H9 (cell line): Measurements from ENCODE around the gene WWC2. TPM values are rescaled to one million over a fixed set of nuclear protein-coding genes. Genes with fewer than 3 reads are reported as not detected.

Source experiments
- DNase-seq: peaks from one replicate; pipeline ENCODE4 v3.0.0-alpha.2; 2017
- H2AFZ ChIP-seq: one replicate; pipeline ENCODE4 v1.6.1; 2013; ENCODE audit warnings: mild to moderate bottlenecking, low read length, control low read depth, moderate library complexity
- H2AK5ac ChIP-seq: 2 replicates; pipeline ENCODE4 v1.6.1; 2013; ENCODE audit warnings: low read length, control low read depth, mixed read lengths; ENCODE audit not compliant: insufficient read length
- H2BK120ac ChIP-seq: one replicate; pipeline ENCODE4 v1.6.1; 2013; ENCODE audit warnings: low read depth, mild to moderate bottlenecking, low read length, control low read depth, inconsistent platforms; ENCODE audit not compliant: poor library complexity, severe bottlenecking
- H2BK12ac ChIP-seq: 2 replicates; pipeline ENCODE4 v1.6.1; 2013; ENCODE audit warnings: low read length, control low read depth, mixed read lengths, low read depth; ENCODE audit not compliant: insufficient read length
- H2BK15ac ChIP-seq: 2 replicates; pipeline ENCODE4 v1.6.1; 2013; ENCODE audit warnings: low read depth, low read length, control low read depth
- H2BK20ac ChIP-seq: one replicate; pipeline ENCODE4 v1.6.1; 2013; ENCODE audit warnings: low read depth, mild to moderate bottlenecking, low read length, control low read depth, inconsistent platforms; ENCODE audit not compliant: poor library complexity, severe bottlenecking
- H2BK5ac ChIP-seq: 2 replicates; pipeline ENCODE4 v1.6.1; 2013; ENCODE audit warnings: low read length, control low read depth, mixed read lengths; ENCODE audit not compliant: insufficient read length
- H3K14ac ChIP-seq: 2 replicates; pipeline ENCODE4 v1.6.1; 2013; ENCODE audit warnings: low read length, control low read depth; ENCODE audit not compliant: insufficient read depth
- H3K18ac ChIP-seq: 2 replicates; pipeline ENCODE4 v1.6.1; 2013; ENCODE audit warnings: low read depth, mild to moderate bottlenecking, mixed read lengths, low read length, control low read depth; ENCODE audit not compliant: insufficient read length
- H3K23ac ChIP-seq: 2 replicates; pipeline ENCODE4 v1.6.1; 2013; ENCODE audit warnings: low read length, control low read depth, mixed read lengths, low read depth; ENCODE audit not compliant: insufficient read length
- H3K23me2 ChIP-seq: 2 replicates; pipeline ENCODE4 v1.6.1; 2013; ENCODE audit warnings: low read depth, mild to moderate bottlenecking, mixed read lengths, low read length, control low read depth; ENCODE audit not compliant: insufficient read length, poor library complexity, severe bottlenecking
- H3K27ac ChIP-seq: 2 replicates; pipeline ENCODE4 v1.5.1; 2013; ENCODE audit warnings: low read length, control low read depth, mixed read lengths, low read depth; ENCODE audit not compliant: insufficient read length
- H3K27me3 ChIP-seq: 2 replicates; pipeline ENCODE4 v1.6.1; 2013; ENCODE audit warnings: low read length, control low read depth, inconsistent platforms; ENCODE audit not compliant: insufficient read depth
- H3K4ac ChIP-seq: 2 replicates; pipeline ENCODE4 v1.6.1; 2013; ENCODE audit warnings: low read depth, mild to moderate bottlenecking, control low read depth, inconsistent platforms, low read length, moderate library complexity
- H3K4me1 ChIP-seq: 2 replicates; pipeline ENCODE4 v1.6.1; 2013; ENCODE audit warnings: low read length, control low read depth, inconsistent platforms; ENCODE audit not compliant: insufficient read depth
- H3K4me2 ChIP-seq: 2 replicates; pipeline ENCODE4 v1.6.1; 2013; ENCODE audit warnings: low read length, control low read depth, mixed read lengths; ENCODE audit not compliant: insufficient read length, insufficient read depth
- H3K56ac ChIP-seq: 2 replicates; pipeline ENCODE4 v1.6.1; 2013; ENCODE audit warnings: low read depth, mild to moderate bottlenecking, mixed read lengths, low read length, control low read depth; ENCODE audit not compliant: insufficient read length
- H3K79me1 ChIP-seq: 2 replicates; pipeline ENCODE4 v1.6.1; 2013; ENCODE audit warnings: low read depth, mild to moderate bottlenecking, moderate library complexity, low read length, control low read depth, inconsistent platforms; ENCODE audit not compliant: insufficient read depth, poor library complexity, severe bottlenecking
- H3K79me2 ChIP-seq: 2 replicates; pipeline ENCODE4 v1.6.1; 2013; ENCODE audit warnings: low read length, control low read depth, inconsistent platforms; ENCODE audit not compliant: insufficient read depth
- H3K9ac ChIP-seq: 2 replicates; pipeline ENCODE4 v1.6.1; 2013; ENCODE audit warnings: low read length, control low read depth, mixed read lengths; ENCODE audit not compliant: insufficient read length; ENCODE audit errors: extremely low read depth
- H3K9me3 ChIP-seq: one replicate; pipeline ENCODE4 v1.6.1; 2013; ENCODE audit warnings: low read depth, low read length, inconsistent platforms; ENCODE audit not compliant: control insufficient read depth
- H3T11ph ChIP-seq: one replicate; pipeline ENCODE4 v1.6.1; 2013; ENCODE audit warnings: mild to moderate bottlenecking, low read length, control low read depth, inconsistent platforms
- H4K20me1 ChIP-seq: one replicate; pipeline ENCODE4 v1.6.1; 2013; ENCODE audit not compliant: control insufficient read depth, insufficient read length, insufficient read depth
- H4K5ac ChIP-seq: 2 replicates; pipeline ENCODE4 v1.6.1; 2013; ENCODE audit warnings: low read depth, mild to moderate bottlenecking, mixed read lengths, low read length, control low read depth; ENCODE audit not compliant: insufficient read length
- H4K8ac ChIP-seq: replicated peaks from 2 replicates; pipeline ENCODE4 v1.6.1; 2013; ENCODE audit warnings: low read length, control low read depth, mixed read lengths, low read depth; ENCODE audit not compliant: insufficient read length
- H4K91ac ChIP-seq: 2 replicates; pipeline ENCODE4 v1.6.1; 2013; ENCODE audit warnings: low read depth, mild to moderate bottlenecking, moderate library complexity, mixed read lengths, low read length, control low read depth; ENCODE audit not compliant: insufficient read length
- H3K27ac Mint-ChIP-seq, 3 experiments: 2 replicates in 2 of 3; 3 replicates in 1 of 3; pipeline ENCODE4 v1.8.0; 2020 to 2021; ENCODE audit warnings: mixed read lengths in 3 of 3, mild to moderate bottlenecking in 1 of 3, moderate library complexity in 1 of 3
- H3K27me3 Mint-ChIP-seq: 2 replicates; pipeline ENCODE4 v1.8.0; 2021; ENCODE audit warnings: low read depth, mild to moderate bottlenecking, moderate library complexity, mixed read lengths
- H3K36me3 Mint-ChIP-seq, 3 experiments: 2 replicates in 2 of 3; 3 replicates in 1 of 3; pipeline ENCODE4 v1.8.0; 2020 to 2021; ENCODE audit warnings: low read depth in 3 of 3, mixed read lengths in 3 of 3; ENCODE audit not compliant: insufficient read depth in 1 of 3
- H3K4me1 Mint-ChIP-seq, 2 experiments: 2 replicates each; pipeline ENCODE4 v1.8.0; 2020; ENCODE audit warnings: mixed read lengths in 2 of 2
- H3K4me3 Mint-ChIP-seq, 2 experiments: 2 replicates in 1 of 2; 3 replicates in 1 of 2; pipeline ENCODE4 v1.8.0; 2020 to 2021; ENCODE audit warnings: mild to moderate bottlenecking in 2 of 2, mixed read lengths in 2 of 2, moderate library complexity in 1 of 2
- H3K9me3 Mint-ChIP-seq, 2 experiments: 2 replicates in 1 of 2; 3 replicates in 1 of 2; pipeline ENCODE4 v1.8.0; 2020; ENCODE audit warnings: mild to moderate bottlenecking in 2 of 2, mixed read lengths in 2 of 2, moderate library complexity in 1 of 2
- CTCF ChIP-seq: fragments of 200-600 bp; sonication (generic); conservative IDR thresholded peaks from 3 replicates; pipeline ENCODE4 v1.8.0; 2021; ENCODE audit warnings: antibody characterized with exemption, mild to moderate bottlenecking
- WGBS: extraction: QIAGEN DNeasy Blood & Tissue Kit; methylation state at CpG from one replicate; pipeline ENCODE4 v1.1.7; 2013; ENCODE audit warnings: missing lambda C conversion rate, low lambda C conversion rate, mixed read lengths; ENCODE audit not compliant: insufficient read length; ENCODE audit errors: extremely low coverage; 5-methylcytosine and 5-hydroxymethylcytosine counted together
- total RNA-seq: library from RNA; stranded (reverse); gene quantifications from 2 replicates; pipeline ENCODE4 v1.2.1, GENCODE V29; 2021

Gene WWC2
- total RNA-seq, 1 experiment from 2014 or later, result 106 TPM

GRCh38 chr4:183094393-183095198 is 4.5 kb upstream of the WWC2 start:
- H4K8ac ChIP-seq, result no peak overlapping the region
- no peak overlapping the region for H3K4me3 Mint-ChIP-seq
- H4K91ac ChIP-seq, result no peak overlapping the region
- peaks cover 16 to 23% of the 10 kb centered on the region in 2 experiments for H3K4me1 Mint-ChIP-seq
- DNase-seq, result no peak
- peaks cover 14% of the 10 kb centered on the region for H3K23me2 ChIP-seq
- peaks cover under 1 to 5% of the 10 kb centered on the region in 2 experiments for H3K9me3 Mint-ChIP-seq
- H4K5ac ChIP-seq, result no peak overlapping the region
- H2BK120ac ChIP-seq, result no peak overlapping the region
- no peak overlapping the region for H3K18ac ChIP-seq
- H3K79me2 ChIP-seq, result 0 out of 2 replicates have a peak, but pooled peaks cover 2% of the 10 kb centered on the region
- no CpG with 5 or more reads among the region's 6 CpGs for WGBS
- no peaks in the 10 kb centered on the region for H3K27me3 Mint-ChIP-seq
- no peak overlapping the region for H3K4me2 ChIP-seq
- no peak overlapping the region for H3K14ac ChIP-seq
- peak overlapping the region in 1 of 3 experiments; percentile 13; a peak in 1 of 7 replicates for H3K27ac Mint-ChIP-seq
- H4K20me1 ChIP-seq, result no peaks in the 10 kb centered on the region
- H3T11ph ChIP-seq, result no peak overlapping the region
- no peak overlapping the region for H2AFZ ChIP-seq
- no peak overlapping the region for H3K23ac ChIP-seq
- no peak overlapping the region for H3K27ac ChIP-seq
- no peak overlapping the region for H3K9ac ChIP-seq
- H3K4me1 ChIP-seq, result 0 out of 2 replicates have a peak, but pooled peaks cover 6% of the 10 kb centered on the region
- H3K36me3 Mint-ChIP-seq, result peaks cover under 1 to 3% (median 1%) of the 10 kb centered on the region in 3 experiments; a peak in 6 of 7 replicates
- no peak overlapping the region for H2AK5ac ChIP-seq
- no peaks in the 10 kb centered on the region for H3K9me3 ChIP-seq
- no peaks in the 10 kb centered on the region for H3K79me1 ChIP-seq
- no peaks in the 10 kb centered on the region for H3K27me3 ChIP-seq
- no peak overlapping the region for H3K4ac ChIP-seq
- no peak overlapping the region for H2BK20ac ChIP-seq
- H2BK15ac ChIP-seq, result no peak overlapping the region
- H3K56ac ChIP-seq, result no peak overlapping the region
- H2BK5ac ChIP-seq, result no peak overlapping the region
- no peak overlapping the region for H2BK12ac ChIP-seq
- no peak for TF ChIP-seq CTCF
